HG03469 (cell line): Measurements from ENCODE around the gene NDUFV1.
"Not testable (repeated sequence)": the region's sequence is repeated elsewhere in the genome, so short reads cannot be mapped to it uniquely, and the experiment has no call there.

Experiments used
- ATAC-seq: cut with Tn5 transposase; IDR thresholded peaks from one replicate; pipeline ENCODE4 v1.9.1; 2021; ENCODE audit warnings: mild to moderate bottlenecking, moderate library complexity, moderate number of reproducible peaks; ENCODE audit not compliant: unreplicated experiment

The NDUFV1 gene

DNA sequence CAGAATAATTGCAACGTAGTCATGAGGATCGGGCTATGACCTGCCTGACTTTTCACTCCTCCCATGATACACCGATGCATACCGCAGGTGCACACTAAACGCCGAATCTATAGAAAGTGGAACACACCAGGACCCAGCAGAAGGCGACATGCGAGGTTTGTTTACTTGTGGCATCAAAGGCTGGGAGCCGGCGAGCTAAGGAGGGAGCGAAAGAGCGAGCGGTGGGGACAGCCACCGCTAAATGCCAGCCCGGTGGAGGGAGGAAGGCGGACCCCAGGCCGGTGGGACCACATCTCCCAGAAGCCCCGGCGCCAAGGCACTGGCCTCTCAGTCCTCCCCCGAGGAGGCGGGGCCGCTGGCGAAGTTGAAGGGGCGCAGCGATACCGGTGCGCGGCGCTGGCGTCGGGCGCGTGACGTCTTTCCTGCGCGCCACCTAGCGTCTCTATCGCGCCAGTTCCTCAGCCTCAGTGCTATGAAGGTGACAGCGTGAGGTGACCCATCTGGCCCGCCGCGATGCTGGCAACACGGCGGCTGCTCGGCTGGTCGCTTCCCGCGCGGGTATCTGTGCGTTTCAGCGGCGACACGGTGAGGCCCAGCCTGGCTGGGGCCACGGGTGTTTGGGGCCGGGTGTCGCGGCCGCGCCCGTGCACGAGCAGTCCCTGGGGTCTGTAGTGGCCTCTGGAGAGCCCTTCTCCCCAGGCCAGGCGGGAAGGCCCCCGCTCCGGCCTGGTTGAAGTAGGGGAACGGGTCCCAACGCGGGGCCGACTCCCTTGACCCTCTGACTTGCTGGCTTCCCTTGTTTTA, at the start of gene NDUFV1:
NDUFV1 (plus strand) TSS at position 445 of the 804 bp plus-strand sequence; CDS start at position 514, 69 bp downstream.
- ATAC-seq = peak; percentile 74

DNA sequence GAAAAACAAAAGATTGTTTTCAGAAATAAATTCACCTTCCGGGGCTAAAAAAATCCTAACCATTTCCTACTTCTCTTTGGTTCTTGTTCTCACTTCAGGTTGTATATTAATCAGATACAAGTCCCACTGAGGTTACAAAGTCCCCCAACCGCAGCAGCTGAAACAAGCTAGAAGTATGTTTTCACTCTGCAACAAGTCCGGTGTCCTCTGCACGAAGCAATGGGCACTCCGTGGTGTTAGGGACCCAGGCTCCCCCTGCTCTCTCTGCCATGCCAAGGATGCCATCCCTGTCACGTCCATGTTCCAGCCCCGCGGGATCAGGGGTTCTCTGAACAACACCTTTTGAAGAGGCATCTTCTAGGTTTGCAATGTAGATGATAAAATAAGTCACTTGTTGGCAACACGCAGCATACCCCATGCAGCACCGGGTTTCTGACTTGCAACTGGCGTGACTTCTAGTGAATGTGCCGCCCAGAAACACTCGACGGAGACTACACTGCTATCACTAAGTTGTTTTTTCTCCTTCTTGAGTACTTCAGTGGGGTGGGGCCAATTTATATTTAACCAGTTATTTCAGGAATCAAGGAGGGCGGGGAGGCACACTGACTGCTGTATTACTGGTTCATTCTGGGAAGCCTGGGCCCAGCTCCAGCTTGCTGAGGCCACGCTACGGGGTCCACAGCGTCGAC, 48.5 kb upstream of the NDUFV1 start:
- no peak for ATAC-seq

DNA sequence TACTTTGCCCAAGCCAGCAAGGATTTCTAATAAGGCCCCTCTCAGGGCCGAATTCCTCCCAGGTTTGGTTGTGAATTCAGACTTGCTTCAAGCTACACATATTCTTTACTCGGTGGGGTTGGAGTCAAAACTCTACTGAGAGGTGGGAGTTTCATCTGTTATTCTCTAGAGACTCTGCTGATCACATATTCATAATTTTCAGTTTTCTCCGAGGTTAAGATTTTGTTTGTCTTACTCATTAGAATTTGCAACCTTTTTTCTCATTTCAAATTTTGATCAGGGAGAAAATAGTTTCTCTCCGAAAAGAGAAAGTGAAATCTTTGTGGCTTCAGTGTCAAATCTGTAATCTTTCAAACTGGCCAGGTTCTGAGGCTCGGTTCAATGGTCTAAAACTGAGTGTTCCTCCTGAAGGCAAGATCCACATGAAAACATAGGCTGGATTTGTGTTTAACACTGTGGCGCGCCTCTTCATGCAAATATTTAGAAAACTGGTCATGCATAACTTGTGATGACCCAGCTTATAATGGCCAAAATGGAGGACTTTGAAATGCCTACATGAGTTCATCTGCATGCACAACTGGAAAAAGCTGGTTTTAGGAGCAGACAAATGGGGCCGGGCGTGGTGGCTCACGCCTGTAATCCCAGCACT, 44.6 kb upstream of the NDUFV1 start:
- ATAC-seq = no peak

DNA sequence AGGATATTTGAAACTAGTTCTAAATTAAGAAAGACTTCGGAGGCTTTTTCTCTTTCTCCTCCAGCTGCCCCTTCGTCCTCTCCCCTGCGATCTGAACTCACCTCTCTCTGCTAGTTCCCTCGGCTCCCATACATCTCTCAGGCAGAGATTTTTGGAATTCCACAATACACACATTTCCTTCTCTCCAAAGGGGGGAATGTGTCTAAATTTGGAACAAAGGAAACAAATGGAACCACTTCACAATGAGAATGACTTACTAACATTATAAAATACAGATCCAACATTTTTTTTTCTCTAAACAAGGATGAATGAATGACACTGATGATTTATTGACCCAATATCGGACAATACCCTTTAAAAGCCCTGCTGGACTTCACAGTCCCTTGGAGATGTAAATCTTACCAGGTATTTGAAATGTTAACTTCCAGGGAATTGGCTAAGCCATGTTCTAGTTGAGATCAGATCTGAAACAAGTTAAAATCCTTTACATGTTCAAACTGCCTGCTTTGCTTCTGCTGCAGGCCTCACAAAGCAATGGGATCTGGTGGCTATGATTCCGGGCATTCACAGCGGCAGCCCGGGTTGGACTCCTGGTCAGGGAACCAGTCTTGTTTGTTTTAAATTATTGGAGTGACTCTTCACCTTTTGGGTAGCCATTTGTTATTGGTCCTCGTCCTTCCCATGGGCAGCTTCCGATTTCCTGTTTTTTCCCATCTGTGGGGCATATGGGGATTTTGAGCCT, 43.6 kb upstream of the NDUFV1 start:
- ATAC-seq = no peak

DNA sequence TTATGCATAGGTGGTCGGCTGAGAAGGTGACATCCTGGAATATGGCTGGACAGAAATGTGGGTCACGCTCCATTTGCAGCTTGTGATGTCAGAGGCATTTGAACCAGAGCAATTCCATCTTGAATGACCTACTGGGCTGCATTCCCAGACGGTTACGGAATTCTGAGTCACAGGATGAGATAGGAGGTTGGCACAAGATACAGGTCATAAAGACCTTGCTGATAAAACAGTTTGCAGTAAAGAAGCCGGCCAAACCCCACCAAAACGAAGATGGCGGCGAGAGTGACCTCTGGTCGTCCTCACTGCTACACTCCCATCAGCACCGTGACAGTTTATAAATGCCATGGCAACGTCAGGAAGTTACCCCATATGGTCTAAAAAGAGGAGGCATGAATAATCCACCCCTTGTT, 43.0 kb upstream of the NDUFV1 start:
- not testable (repeated sequence) for ATAC-seq

DNA sequence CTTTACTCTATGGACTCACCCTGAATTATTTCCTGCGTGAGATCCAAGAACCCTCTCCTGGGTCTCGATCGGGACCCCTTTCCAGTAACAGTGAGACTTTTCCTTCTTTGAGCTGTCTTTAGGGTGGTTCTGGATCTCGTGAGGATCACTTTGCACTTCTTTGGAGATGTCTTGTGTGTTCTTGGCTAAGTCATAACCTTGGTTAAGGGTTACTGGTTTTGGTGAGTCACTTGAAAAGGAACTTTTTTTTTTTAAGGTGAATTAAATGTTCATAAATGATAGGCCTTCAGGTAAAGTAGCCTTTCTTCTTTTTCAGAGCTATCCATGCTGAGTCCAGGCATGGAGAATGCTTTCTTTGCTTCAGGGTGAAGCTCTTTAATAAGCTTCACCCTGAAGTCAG, 42.5 kb upstream of the NDUFV1 start:
- no peak for ATAC-seq

DNA sequence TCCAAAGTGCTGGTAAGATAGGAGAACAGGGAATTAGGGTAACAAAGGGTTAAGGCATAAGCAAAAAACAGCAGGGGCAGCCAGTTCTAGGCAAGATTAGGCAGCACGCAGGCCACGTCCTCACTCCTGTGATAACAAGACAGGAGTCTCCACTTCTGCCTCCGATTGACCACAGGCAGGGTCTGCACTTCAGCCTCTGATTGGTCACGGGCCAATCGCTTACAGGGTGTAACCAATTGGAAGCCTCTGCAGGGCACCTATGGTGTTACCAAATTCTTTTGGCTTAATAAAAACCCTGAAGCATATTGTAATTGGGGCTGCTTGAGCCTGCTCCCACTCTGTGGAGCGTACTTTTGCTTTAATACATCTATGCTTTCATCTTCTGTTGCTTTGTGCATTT, 35.3 kb upstream of the NDUFV1 start:
- no peak for ATAC-seq

DNA sequence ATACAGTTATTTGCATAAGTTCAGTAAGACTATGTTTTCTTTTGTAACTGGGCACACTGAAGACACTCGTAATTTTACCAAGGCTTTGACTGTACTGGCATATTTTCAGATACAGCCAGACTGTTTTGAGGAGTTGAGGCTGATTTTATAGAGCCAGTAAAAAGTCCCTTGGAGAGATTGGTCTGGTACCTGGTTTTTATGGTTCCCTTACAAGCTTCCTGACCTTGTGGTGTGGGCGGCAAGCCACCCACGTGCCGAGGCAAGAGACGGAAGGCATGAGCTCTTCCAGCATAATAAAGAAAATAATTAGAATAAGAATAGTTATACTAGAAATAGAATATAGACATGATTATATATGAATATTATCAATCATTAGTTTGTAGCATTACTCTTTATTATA, 34.4 kb upstream of the NDUFV1 start:
- no peak for ATAC-seq

DNA sequence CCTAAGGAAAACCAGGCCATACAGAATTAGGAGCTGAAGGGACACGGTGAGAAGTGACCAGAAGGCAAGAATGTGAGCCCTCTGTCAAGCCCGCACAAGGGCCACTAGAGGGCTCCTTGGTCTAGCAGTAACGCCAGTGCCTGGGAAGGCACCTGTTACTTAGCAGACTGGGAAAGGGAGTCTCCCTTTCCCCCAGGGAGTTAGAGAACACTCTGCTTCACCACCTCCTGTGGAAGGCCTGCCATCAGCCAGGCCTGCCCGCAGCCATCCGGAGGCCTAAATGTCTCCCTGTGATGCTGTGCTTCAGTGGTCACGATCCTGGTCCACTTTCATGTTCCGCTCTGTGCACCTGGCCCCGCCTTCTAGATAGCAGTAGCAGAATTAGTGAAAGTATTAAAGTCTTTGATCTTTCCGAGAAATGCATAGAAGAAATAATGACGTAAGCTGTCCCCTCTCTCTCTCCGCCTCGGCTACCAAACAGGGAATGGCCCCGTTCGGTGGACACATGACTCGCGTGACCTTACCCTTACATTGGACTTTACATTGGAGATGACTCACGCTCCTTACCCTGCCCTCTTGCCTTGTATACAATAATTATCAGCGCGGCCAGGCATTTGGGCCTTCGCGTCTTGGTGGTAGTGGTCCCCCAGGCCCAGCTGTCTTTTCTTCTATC, 33.9 kb upstream of the NDUFV1 start:
- ATAC-seq = no peak

DNA sequence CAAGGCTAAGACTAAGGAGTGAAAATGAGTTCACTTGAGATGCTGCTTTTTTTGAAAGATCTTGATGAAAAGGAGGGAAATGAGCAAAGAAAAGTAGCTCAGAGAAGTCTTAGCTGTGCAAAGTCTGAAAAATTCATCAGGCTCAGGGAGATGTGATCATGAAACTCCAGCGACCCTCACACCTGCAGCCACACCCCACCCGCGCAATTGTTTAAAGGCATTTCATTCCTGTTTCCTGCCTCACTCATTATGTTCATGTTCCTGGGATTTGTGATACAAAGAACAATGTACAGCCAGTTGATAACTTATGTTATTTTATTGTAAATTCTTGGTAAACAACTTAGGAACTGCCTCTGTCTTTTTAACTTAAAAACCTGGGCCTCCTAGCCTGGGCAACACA, 31.8 kb upstream of the NDUFV1 start:
- no peak for ATAC-seq

DNA sequence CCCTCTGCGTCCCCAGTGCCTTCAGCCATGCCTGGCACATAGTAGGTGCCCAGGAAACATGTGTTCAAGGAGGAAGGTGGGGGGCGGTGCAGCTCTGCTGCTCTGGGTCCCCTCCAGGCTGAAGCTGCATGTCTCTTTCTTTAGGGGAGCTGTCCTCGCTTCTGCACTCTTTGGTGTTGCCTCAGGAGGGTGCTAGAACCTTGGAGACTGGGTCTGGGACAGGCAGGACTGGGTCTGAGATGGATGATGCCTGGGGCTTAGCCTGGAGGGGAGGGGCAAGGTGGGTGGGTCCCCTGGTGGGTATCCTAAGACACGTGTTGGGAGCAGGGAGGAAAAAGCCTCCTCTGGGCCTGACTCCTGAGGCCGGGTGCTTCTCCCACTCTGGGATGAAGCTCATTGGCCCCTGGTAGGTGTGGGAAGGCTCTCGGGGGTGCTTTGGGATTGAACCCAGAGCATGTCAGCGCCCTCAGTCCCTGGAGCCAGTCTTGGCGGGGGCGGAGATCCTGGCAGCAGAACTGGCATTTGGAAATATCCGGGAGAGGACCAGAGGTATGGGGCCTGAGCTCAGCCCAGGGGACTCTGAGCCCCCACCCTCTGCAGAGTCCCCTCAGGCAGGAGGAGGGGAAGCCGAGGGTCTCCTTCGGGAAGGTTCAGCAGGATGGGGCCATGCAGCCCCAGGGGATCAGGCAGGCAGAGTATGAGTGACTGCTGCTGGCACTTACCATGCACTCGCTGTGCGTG, 29.8 kb upstream of the NDUFV1 start:
- no peak for ATAC-seq

DNA sequence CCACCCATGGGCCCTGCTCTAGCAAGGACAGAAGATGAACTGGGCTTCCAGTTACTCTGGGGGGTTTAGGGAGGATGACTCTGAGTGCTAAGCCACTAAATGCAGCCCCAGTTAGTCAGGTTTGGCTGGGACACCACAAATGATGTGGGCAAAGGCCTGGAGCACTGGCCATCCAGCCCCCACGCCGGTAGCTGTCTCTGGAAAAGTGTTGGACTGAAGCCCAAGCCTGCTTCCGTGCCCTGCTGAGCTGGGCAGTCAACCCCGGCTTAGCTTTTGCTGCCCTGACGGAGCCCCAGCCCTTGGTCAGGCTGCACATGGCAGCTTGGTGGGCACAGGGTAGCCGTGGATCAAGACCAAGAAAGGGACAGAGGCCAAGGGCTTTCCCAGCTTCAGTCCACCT, 28.8 kb upstream of the NDUFV1 start:
- no peak for ATAC-seq

DNA sequence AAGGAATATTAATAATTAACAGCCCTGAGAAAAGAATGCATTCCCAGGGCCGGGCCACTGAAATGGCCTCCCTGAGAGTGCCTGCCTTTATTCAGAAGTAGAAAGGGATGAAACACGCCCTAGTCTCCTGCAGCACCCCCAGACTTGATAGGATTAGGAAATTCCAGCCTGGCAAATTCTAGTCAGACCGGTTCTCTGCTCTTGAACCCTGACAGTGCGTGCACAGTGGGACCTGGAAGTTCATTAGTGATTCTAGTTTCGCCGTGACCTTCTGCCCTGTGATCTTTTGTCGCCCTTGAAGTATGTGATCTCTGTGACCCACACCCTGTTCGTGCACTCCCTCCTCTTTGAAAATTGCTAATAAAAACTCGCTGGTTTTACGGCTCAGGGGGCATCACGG, 25.3 kb upstream of the NDUFV1 start:
- no peak for ATAC-seq

DNA sequence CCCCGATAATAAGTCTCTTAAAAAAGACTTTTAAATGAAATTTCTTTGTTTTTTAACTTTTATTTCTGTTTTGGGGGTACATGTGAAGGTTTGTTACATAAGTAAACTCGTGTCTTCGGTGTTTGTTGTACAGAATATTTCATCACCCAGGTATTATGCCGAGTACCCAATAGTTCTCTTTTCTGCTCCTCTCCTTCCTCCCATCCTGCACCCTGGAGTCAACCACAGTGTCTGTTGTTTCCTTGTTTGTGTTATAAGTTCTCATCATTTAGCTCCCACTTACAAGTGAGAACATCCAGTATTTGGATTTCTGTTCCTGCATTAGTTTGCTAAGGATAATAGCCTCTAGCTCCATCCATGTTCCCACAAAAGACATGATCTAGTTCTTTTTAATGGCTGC, 24.7 kb upstream of the NDUFV1 start:
- no peak for ATAC-seq

DNA sequence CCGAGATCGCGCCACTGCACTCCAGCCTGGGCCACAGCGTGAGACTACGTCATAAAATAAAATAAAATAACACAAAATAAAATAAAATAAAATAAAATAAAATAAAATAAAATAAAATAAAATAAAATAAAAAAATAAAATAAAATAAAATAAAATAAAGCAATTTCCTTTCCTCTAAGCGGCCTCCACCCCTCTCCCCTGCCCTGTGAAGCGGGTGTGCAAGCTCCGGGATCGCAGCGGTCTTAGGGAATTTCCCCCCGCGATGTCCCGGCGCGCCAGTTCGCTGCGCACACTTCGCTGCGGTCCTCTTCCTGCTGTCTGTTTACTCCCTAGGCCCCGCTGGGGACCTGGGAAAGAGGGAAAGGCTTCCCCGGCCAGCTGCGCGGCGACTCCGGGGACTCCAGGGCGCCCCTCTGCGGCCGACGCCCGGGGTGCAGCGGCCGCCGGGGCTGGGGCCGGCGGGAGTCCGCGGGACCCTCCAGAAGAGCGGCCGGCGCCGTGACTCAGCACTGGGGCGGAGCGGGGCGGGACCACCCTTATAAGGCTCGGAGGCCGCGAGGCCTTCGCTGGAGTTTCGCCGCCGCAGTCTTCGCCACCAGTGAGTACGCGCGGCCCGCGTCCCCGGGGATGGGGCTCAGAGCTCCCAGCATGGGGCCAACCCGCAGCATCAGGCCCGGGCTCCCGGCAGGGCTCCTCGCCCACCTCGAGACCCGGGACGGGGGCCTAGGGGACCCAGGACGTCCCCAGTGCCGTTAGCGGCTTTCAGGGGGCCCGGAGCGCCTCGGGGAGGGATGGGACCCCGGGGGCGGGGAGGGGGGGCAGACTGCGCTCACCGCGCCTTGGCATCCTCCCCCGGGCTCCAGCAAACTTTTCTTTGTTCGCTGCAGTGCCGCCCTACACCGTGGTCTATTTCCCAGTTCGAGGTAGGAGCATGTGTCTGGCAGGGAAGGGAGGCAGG, 23.2 kb upstream of the NDUFV1 start, which contains the start of gene GSTP1:
GSTP1 (plus strand) TSS at position 566 of the 958 bp plus-strand sequence; CDS start at position 598, 32 bp downstream.
- ATAC-seq = peak; percentile 53

DNA sequence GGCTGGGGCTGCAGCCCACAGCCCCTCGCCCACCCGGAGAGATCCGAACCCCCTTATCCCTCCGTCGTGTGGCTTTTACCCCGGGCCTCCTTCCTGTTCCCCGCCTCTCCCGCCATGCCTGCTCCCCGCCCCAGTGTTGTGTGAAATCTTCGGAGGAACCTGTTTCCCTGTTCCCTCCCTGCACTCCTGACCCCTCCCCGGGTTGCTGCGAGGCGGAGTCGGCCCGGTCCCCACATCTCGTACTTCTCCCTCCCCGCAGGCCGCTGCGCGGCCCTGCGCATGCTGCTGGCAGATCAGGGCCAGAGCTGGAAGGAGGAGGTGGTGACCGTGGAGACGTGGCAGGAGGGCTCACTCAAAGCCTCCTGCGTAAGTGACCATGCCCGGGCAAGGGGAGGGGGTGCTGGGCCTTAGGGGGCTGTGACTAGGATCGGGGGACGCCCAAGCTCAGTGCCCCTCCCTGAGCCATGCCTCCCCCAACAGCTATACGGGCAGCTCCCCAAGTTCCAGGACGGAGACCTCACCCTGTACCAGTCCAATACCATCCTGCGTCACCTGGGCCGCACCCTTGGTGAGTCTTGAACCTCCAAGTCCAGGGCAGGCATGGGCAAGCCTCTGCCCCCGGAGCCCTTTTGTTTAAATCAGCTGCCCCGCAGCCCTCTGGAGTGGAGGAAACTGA, 22.4 kb upstream of the NDUFV1 start:
- ATAC-seq = no peak

DNA sequence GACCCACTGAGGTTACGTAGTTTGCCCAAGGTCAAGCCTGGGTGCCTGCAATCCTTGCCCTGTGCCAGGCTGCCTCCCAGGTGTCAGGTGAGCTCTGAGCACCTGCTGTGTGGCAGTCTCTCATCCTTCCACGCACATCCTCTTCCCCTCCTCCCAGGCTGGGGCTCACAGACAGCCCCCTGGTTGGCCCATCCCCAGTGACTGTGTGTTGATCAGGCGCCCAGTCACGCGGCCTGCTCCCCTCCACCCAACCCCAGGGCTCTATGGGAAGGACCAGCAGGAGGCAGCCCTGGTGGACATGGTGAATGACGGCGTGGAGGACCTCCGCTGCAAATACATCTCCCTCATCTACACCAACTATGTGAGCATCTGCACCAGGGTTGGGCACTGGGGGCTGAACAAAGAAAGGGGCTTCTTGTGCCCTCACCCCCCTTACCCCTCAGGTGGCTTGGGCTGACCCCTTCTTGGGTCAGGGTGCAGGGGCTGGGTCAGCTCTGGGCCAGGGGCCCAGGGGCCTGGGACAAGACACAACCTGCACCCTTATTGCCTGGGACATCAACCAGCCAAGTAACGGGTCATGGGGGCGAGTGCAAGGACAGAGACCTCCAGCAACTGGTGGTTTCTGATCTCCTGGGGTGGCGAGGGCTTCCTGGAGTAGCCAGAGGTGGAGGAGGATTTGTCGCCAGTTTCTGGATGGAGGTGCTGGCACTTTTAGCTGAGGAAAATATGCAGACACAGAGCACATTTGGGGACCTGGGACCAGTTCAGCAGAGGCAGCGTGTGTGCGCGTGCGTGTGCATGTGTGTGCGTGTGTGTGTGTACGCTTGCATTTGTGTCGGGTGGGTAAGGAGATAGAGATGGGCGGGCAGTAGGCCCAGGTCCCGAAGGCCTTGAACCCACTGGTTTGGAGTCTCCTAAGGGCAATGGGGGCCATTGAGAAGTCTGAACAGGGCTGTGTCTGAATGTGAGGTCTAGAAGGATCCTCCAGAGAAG, 21.6 kb upstream of the NDUFV1 start:
- no peak for ATAC-seq
